ENCODE measurements around the gene ATP6V0B.
A peak's percentile ranks its signal among the peaks of the same experiment; 100 is the strongest.

ATP6V0B gene

GRCh38 chr1:43933386-43934100, 41.2 kb upstream of the ATP6V0B start, which contains the start of gene ARTN:
TSS of gene ARTN (plus strand) at chr1:43933801. CDS start at chr1:43935657, 1,856 bp downstream.
- H3K9me3 ChIP-seq (ENCODE audit: insufficient read depth, low read depth, low read length): no peaks in the 10 kb centered on the region
- H3K4me3 ChIP-seq (ENCODE audit: low read length, poor library complexity, severe bottlenecking): no peak within 1 kb of the TSS
- H4K20me1 ChIP-seq (ENCODE audit: insufficient read depth, low read length, poor library complexity, severe bottlenecking): no peaks in the 10 kb centered on the region
- no peaks in the 10 kb centered on the region for H3K4me1 ChIP-seq (ENCODE audit: insufficient read depth, low read length, poor library complexity, severe bottlenecking)
- H3K9me2 ChIP-seq (replicated peaks; ENCODE audit: low read depth, low read length): no peaks in the 10 kb centered on the region
- no peak within 1 kb of the TSS for H3K9ac ChIP-seq (ENCODE audit: low read depth, low read length, poor library complexity, severe bottlenecking)
- H3K36me3 ChIP-seq (ENCODE audit: insufficient read depth, low read length): no peaks in the 10 kb centered on the region
- no peak within 1 kb of the TSS for H2AFZ ChIP-seq (ENCODE audit: low read length)
- no peak within 1 kb of the TSS for H3K4me2 ChIP-seq (ENCODE audit: low read depth, low read length, poor library complexity, severe bottlenecking)
- no peaks in the 10 kb centered on the region for H3F3A ChIP-seq (ENCODE audit: low read depth)
- TF ChIP-seq EZH2phosphoT487 (IDR thresholded peaks at IDR 0.05; ENCODE audit: borderline replicate concordance) (no peak), CTCF (conservative IDR thresholded peaks at IDR 0.05; ENCODE audit: low read length) (no peak)
- H3K27me3 ChIP-seq (ENCODE audit: insufficient read depth, low read length, poor library complexity, severe bottlenecking): no peaks in the 10 kb centered on the region
- no peaks in the 10 kb centered on the region for H3K79me2 ChIP-seq (ENCODE audit: insufficient read depth, low read length)

- Histone ChIP-seq H4K20me1 (ENCODE audit: insufficient read depth, low read length, poor library complexity, severe bottlenecking) (no peaks in the 10 kb centered on the region), H3K4me3 (ENCODE audit: low read length, poor library complexity, severe bottlenecking) (no peak overlapping the region), H2AFZ (ENCODE audit: low read length) (no peak overlapping the region), H3K9ac (ENCODE audit: low read depth, low read length, poor library complexity, severe bottlenecking) (no peak overlapping the region), H3K4me2 (ENCODE audit: low read depth, low read length, poor library complexity, severe bottlenecking) (no peak overlapping the region), H3K27me3 (ENCODE audit: insufficient read depth, low read length, poor library complexity, severe bottlenecking) (no peaks in the 10 kb centered on the region), H3K4me1 (ENCODE audit: insufficient read depth, low read length, poor library complexity, severe bottlenecking) (no peaks in the 10 kb centered on the region), H3K9me2 (replicated peaks; ENCODE audit: low read depth, low read length) (no peaks in the 10 kb centered on the region), H3K36me3 (ENCODE audit: insufficient read depth, low read length) (no peaks in the 10 kb centered on the region), H3K79me2 (ENCODE audit: insufficient read depth, low read length) (no peaks in the 10 kb centered on the region), H3F3A (ENCODE audit: low read depth) (no peaks in the 10 kb centered on the region), H3K9me3 (ENCODE audit: insufficient read depth, low read depth, low read length) (no peaks in the 10 kb centered on the region)
- TF ChIP-seq EZH2phosphoT487 (IDR thresholded peaks at IDR 0.05; ENCODE audit: borderline replicate concordance): no peak
- peak; percentile 97 for TF ChIP-seq CTCF (conservative IDR thresholded peaks at IDR 0.05; ENCODE audit: low read length)
Observed at GRCh38 chr1:43934101-43934985, 40.4 kb upstream of the ATP6V0B start.

- H3K9me3 ChIP-seq (ENCODE audit: insufficient read depth, low read depth, low read length): no peaks in the 10 kb centered on the region
- TF ChIP-seq EZH2phosphoT487 (IDR thresholded peaks at IDR 0.05; ENCODE audit: borderline replicate concordance) (no peak), CTCF (conservative IDR thresholded peaks at IDR 0.05; ENCODE audit: low read length) (peak; percentile 2; the same call in 1 of the 2 replicates)
- no peaks in the 10 kb centered on the region for H3K27me3 ChIP-seq (ENCODE audit: insufficient read depth, low read length, poor library complexity, severe bottlenecking)
- H3K4me1 ChIP-seq (ENCODE audit: insufficient read depth, low read length, poor library complexity, severe bottlenecking): no peaks in the 10 kb centered on the region
- H3F3A ChIP-seq (ENCODE audit: low read depth): no peaks in the 10 kb centered on the region
- H3K4me2 ChIP-seq (ENCODE audit: low read depth, low read length, poor library complexity, severe bottlenecking): no peak overlapping the region
- no peaks in the 10 kb centered on the region for H3K9me2 ChIP-seq (replicated peaks; ENCODE audit: low read depth, low read length)
- H2AFZ ChIP-seq (ENCODE audit: low read length): no peak overlapping the region
- H3K36me3 ChIP-seq (ENCODE audit: insufficient read depth, low read length): no peaks in the 10 kb centered on the region
- no peak overlapping the region for H3K4me3 ChIP-seq (ENCODE audit: low read length, poor library complexity, severe bottlenecking)
- no peaks in the 10 kb centered on the region for H3K79me2 ChIP-seq (ENCODE audit: insufficient read depth, low read length)
- H3K9ac ChIP-seq (ENCODE audit: low read depth, low read length, poor library complexity, severe bottlenecking): no peak overlapping the region
- no peaks in the 10 kb centered on the region for H4K20me1 ChIP-seq (ENCODE audit: insufficient read depth, low read length, poor library complexity, severe bottlenecking)
Observed at GRCh38 chr1:43934986-43935324, 39.8 kb upstream of the ATP6V0B start.

Data from Loucy (cell line).